Fibroblast of pulmonary artery (primary cell): ENCODE data around the gene DPYD.

Experiments used
- DNase-seq: peaks from one replicate; pipeline ENCODE4 v3.0.0-alpha.2; 2010; ENCODE audit warnings: low read depth
- H3K4me3 ChIP-seq: replicated peaks from 2 replicates; pipeline ENCODE4 v1.5.1; 2011; ENCODE audit warnings: low read depth, mild to moderate bottlenecking, control low read depth, low read length, moderate library complexity
- TF ChIP-seq, protein P1 (sequence below): IDR thresholded peaks from 2 replicates; pipeline ENCODE4 v1.5.1; 2011; ENCODE audit warnings: mild to moderate bottlenecking, control low read depth, low read length, inconsistent platforms; ENCODE audit errors: missing control alignments

Gene DPYD

DNA sequence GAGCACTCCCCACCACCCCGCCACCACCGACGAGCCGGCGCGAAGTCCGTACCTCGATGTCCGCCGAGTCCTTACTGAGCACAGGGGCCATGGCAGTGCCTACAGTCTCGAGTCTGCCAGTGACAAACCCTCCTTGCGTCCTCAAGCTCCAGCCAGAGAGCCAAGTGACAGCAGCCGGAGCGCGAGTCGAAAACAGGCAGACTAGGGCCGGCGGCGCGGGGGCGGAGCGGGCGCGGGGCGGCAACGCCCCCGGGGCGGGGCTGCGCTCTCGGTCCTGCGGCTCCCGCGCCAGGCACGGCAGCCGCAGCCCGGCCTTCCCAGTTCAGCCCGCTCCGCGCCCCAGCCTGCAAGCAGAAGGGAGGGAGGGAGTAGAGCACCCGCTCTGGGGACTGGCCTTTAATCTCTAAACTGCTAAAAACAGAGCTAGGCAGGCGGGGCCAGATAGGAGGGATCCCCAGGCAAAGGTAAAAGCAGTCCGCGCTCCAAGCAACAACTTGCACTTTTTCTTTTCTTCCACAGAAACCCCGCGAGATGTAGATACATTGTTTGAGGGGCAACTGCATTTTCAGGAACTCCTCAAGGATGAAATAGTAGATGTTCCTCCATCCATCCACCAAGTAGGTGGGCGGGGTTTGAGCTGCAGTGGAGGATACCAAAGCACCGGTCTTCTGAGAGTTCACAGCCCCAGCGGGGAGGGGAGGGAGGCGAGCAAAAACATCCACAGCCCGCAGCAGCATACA lies at the start of gene DPYD:
TSS of gene DPYD (minus strand) at position 203 of the 740 bp plus-strand sequence. CDS start at position 91, 112 bp downstream.
- peak; percentile 88 for DNase-seq
- TF ChIP-seq, protein P1, sequence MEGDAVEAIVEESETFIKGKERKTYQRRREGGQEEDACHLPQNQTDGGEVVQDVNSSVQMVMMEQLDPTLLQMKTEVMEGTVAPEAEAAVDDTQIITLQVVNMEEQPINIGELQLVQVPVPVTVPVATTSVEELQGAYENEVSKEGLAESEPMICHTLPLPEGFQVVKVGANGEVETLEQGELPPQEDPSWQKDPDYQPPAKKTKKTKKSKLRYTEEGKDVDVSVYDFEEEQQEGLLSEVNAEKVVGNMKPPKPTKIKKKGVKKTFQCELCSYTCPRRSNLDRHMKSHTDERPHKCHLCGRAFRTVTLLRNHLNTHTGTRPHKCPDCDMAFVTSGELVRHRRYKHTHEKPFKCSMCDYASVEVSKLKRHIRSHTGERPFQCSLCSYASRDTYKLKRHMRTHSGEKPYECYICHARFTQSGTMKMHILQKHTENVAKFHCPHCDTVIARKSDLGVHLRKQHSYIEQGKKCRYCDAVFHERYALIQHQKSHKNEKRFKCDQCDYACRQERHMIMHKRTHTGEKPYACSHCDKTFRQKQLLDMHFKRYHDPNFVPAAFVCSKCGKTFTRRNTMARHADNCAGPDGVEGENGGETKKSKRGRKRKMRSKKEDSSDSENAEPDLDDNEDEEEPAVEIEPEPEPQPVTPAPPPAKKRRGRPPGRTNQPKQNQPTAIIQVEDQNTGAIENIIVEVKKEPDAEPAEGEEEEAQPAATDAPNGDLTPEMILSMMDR, result no peak
- H3K4me3 ChIP-seq, result peak within 1 kb of the TSS; percentile 90

DNA sequence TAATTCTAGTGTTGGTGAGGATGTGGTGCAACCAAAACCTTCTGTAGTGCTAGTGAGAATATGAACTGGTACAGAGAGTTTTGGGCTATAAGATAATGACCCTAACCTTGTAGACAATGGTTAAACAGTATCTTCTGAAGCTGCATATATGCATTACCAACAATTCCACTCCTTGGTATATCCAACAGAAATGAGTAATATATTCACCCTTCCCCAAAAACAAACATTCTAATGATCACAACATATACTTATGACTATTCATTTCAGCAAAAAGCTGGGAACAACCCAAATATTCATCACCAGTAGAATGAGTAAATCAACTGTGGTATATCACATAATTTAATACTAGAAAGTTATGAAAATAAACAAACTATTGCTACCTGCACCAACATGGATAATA lies 39.6 kb upstream of the DPYD start:
- TF ChIP-seq, protein P1, result no peak
- DNase-seq, result no peak

DNA sequence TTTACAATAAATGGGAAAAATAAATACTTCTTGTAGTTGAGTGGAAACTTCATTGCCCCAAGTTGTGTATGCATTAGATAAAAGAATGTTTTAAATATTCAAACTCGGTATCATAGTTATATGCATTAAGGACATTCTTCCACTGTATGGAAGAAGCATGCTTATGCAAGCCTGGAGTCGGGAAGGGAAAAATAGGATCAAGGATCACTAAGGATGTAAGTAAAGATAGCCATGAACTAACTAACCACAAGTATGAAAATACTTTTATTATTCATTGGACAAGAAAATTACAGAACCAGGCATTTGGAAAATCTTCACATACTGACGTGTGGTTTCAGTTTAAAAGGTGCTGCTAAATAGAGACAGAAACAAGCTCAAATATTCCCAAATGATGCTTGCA lies 26.9 kb upstream of the DPYD start:
- TF ChIP-seq, protein P1, result no peak
- no peak for DNase-seq
- no peak overlapping the region for H3K4me3 ChIP-seq

More for the DNA sequence above, 39.6 kb upstream of the DPYD start:
- H3K4me3 ChIP-seq, result no peak overlapping the region

DNA sequence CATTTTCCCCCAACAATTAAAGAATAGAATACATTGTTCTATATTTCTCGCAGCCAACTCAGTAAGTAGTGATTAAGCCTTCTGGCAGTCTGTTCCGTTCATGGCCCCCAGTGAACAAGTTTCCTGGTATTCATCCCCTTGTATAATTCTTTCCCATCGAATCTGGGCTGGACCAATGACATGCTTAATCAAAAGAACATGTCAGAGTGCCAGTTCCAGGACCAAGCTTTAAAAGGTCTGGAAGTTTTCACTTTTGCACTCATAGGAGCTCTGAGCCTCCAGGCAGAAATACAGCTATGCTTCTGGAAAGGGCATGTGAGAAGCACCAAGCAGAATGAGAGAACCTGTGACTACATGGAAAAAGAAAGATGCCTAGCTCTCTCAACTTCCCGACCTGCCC lies 22.5 kb upstream of the DPYD start:
- peak; percentile 66 for DNase-seq
- H3K4me3 ChIP-seq, result no peak overlapping the region
- TF ChIP-seq, protein P1, result no peak

DNA sequence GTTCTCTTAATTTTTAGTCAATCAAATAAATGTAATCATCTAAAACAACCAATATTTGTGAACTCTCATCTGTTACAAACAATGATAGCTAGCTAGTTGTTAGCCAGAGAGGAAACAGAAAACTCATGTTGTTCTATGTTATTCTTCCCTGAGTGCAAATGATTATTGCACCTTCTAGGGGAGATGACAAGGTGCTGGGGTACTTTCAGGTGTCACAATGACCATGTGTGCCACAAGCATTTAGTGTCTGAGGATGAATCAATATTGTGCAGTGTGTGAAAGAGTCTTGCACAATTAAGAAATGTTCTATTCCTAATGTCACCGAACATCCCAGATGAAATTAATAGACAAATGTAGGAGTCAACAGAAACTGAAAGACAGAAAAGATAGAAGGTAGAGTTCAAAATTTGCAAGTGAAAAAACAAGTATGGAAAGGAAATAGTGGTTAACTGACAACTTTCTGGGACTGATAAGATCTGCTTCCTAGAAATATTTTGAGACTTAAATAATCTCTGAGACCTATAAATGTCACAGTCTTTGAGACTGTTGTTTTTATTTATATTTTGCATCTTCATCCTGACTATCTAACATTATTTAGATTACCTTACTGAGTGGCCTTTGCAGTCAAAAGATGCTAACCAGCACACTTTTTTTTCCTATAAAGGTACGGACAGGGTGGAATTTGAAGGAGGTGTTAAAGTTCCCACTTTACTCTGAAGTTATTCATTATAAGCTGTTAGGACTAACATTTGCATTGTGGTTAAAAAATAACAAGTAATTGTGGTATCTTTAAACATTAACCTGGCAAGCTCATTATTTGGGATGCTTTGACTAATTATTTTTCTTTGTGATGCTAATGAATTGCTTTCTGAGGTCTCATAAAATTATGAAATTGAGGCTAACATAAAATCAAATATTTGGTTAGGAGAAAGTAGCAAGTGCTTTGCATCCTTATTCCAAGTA lies 21.6 kb upstream of the DPYD start:
- no peak for DNase-seq
- TF ChIP-seq, protein P1, result no peak
- H3K4me3 ChIP-seq, result no peak overlapping the region

DNA sequence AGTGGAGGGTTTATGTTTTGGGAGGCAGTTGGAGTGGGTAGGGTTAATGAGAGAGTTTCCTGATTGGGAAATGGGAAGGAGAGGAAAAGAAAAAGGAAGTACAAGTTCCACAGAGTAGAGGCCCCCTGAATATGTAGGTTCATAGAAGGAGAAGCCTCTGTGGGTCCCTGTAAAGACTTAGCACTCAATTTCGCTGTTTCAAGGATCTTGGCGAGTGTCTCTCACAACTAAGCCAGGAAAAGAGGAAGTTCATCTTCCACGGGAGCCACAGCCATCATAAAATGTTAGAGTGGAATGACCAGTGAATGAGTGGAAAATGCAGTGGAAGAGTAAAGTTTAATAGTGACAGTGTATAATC lies 17.4 kb upstream of the DPYD start:
- H3K4me3 ChIP-seq, result no peak overlapping the region
- TF ChIP-seq, protein P1, result no peak
- DNase-seq, result no peak
